B cell (primary cell): ENCODE data around the gene PRKCQ. TPM values are rescaled to one million over a fixed set of nuclear protein-coding genes. Genes with fewer than 3 reads are reported as not detected.

Experiments used
- ATAC-seq: fragments of 200-7000 bp; cut with Tn5 transposase; one replicate; pipeline ENCODE4 v1.10.0; 2021; ENCODE audit warnings: low read depth, mild to moderate bottlenecking, moderate number of reproducible peaks, moderate library complexity
- CTCF ChIA-PET: fragments of 350-600 bp; sonication (Branson Sonifier 250); formaldehyde crosslinking; loops from one replicate; lab custom pipeline; 2021; ENCODE audit warnings: antibody characterized with exemption, inconsistent platforms; lab: Charles Lee
- POLR2A ChIA-PET: fragments of 350-600 bp; sonication (Branson Sonifier 250); formaldehyde crosslinking; loops from one replicate; lab custom pipeline; 2021; ENCODE audit warnings: antibody characterized with exemption; lab: Charles Lee
- DNase-seq: peaks from one replicate; pipeline ENCODE4 v3.0.0; 2013
- H2AFZ ChIP-seq: 2 replicates; pipeline ENCODE4 v1.6.1; 2012; ENCODE audit warnings: mild to moderate bottlenecking, low read depth, low read length; ENCODE audit not compliant: insufficient read depth, poor library complexity, severe bottlenecking
- H3K27ac ChIP-seq, 2 donors: 1 replicate in 1 of 2; 2 replicates in 1 of 2; pipeline ENCODE4 v1.5.1; 2012 to 2013; ENCODE audit warnings: low read length in 2 of 2, mild to moderate bottlenecking in 2 of 2, moderate library complexity in 1 of 2
- H3K27me3 ChIP-seq, 4 experiments: fragments of 200-600 bp in 1 of 4; sonication (generic) in 1 of 4; replicated peaks in 1 of 4; 1 replicate in 2 of 4; 2 replicates in 2 of 4; pipeline versions ENCODE4 v1.6.1 to v1.7.0; 2013 to 2016; ENCODE audit warnings: low read length in 3 of 4, mild to moderate bottlenecking in 2 of 4, mixed read lengths in 1 of 4, moderate library complexity in 1 of 4; ENCODE audit not compliant: insufficient read depth in 4 of 4, control insufficient read depth in 3 of 4; ENCODE audit errors: control extremely low read depth in 1 of 4
- H3K36me3 ChIP-seq, 2 experiments: replicated peaks in 1 of 2; 1 replicate in 1 of 2; 2 replicates in 1 of 2; pipeline versions ENCODE4 v1.6.1 to v1.7.1; 2013; ENCODE audit warnings: low read length in 1 of 2; ENCODE audit not compliant: insufficient read depth in 2 of 2, control insufficient read depth in 1 of 2; ENCODE audit errors: control extremely low read depth in 1 of 2, extremely low read depth in 1 of 2
- H3K4me1 ChIP-seq, 2 donors: fragments of 200-600 bp in 1 of 2; sonication (generic) in 1 of 2; 1 replicate in 1 of 2; 2 replicates in 1 of 2; pipeline versions ENCODE4 v1.5.1 to v1.6.1; 2013 to 2017; ENCODE audit warnings: low read length in 2 of 2; ENCODE audit not compliant: control insufficient read depth in 2 of 2, insufficient read depth in 2 of 2
- H3K4me2 ChIP-seq: replicated peaks from 2 replicates; pipeline ENCODE3; 2012; ENCODE audit warnings: mild to moderate bottlenecking, low read depth, low read length; ENCODE audit not compliant: poor library complexity, severe bottlenecking
- H3K4me3 ChIP-seq, 5 experiments: fragments of 200-600 bp in 1 of 5; sonication (generic) in 1 of 5; 1 replicate in 3 of 5; 2 replicates in 2 of 5; pipeline versions ENCODE4 v1.5.1 to v1.7.0; 2011 to 2016; ENCODE audit warnings: low read length in 4 of 5, mild to moderate bottlenecking in 4 of 5, low read depth in 2 of 5, control low read depth in 1 of 5, moderate library complexity in 1 of 5; ENCODE audit not compliant: insufficient read depth in 1 of 5; ENCODE audit errors: control extremely low read depth in 1 of 5, extremely low read depth in 1 of 5
- H3K79me2 ChIP-seq: fragments of 200-600 bp; sonication (generic); one replicate; pipeline ENCODE4 v1.6.0; 2016; ENCODE audit warnings: low read length; ENCODE audit not compliant: control insufficient read depth, insufficient read depth
- H3K9ac ChIP-seq: fragments of 200-600 bp; sonication (generic); 2 replicates; pipeline ENCODE4 v1.6.1; 2017; ENCODE audit warnings: mild to moderate bottlenecking, low read length, moderate library complexity
- H3K9me3 ChIP-seq, 3 donors: one replicate each; pipeline versions ENCODE4 v1.6.1 to v1.7.1; 2013; ENCODE audit warnings: low read length in 2 of 3; ENCODE audit not compliant: control insufficient read depth in 2 of 3, insufficient read depth in 1 of 3; ENCODE audit errors: control extremely low read depth in 1 of 3
- H4K20me1 ChIP-seq: 2 replicates; pipeline ENCODE4 v1.6.0; 2012; ENCODE audit warnings: mild to moderate bottlenecking, low read length; ENCODE audit not compliant: insufficient read depth, control insufficient read depth, poor library complexity, severe bottlenecking
- H3K27ac Mint-ChIP-seq: one replicate; pipeline ENCODE4 v1.8.0; 2021; ENCODE audit warnings: mixed read lengths
- H3K27me3 Mint-ChIP-seq: one replicate; pipeline ENCODE4 v1.8.0; 2021; ENCODE audit warnings: mixed read lengths
- H3K4me1 Mint-ChIP-seq: one replicate; pipeline ENCODE4 v1.8.0; 2021; ENCODE audit warnings: mixed read lengths
- H3K4me3 Mint-ChIP-seq: one replicate; pipeline ENCODE4 v1.8.0; 2021; ENCODE audit warnings: mixed read lengths
- H3K9me3 Mint-ChIP-seq: one replicate; pipeline ENCODE4 v1.8.0; 2022; ENCODE audit warnings: mixed read lengths; ENCODE audit not compliant: insufficient read depth
- EZH2 ChIP-seq: IDR thresholded peaks from 2 replicates; pipeline ENCODE4 v1.6.1; 2012; ENCODE audit warnings: borderline replicate concordance, low read depth, mild to moderate bottlenecking, moderate library complexity, low read length; ENCODE audit not compliant: insufficient read depth, poor library complexity, severe bottlenecking
- WGBS: methylation state at CpG from one replicate; pipeline ENCODE4 v1.1.5; 2013; ENCODE audit warnings: missing lambda C conversion rate; ENCODE audit not compliant: insufficient coverage; 5-methylcytosine and 5-hydroxymethylcytosine counted together
- intact Hi-C: fragments of 100-400 bp; cut with micrococcal nuclease; formaldehyde crosslinking; loops from one replicate; pipeline ENCODE4 v1.10.0; 2022
- polyA plus RNA-seq: library from polyadenylated mRNA; depleted of rRNA; stranded (reverse); fragments of >200 nt; gene quantifications from 2 replicates; pipeline ENCODE4 v1.2.3, GENCODE V29; 2012
- total RNA-seq, 2 donors: library from RNA; stranded (reverse); fragments of 120-200 nt in 1 of 2; gene quantifications; 1 replicate in 1 of 2; 2 replicates in 1 of 2; pipeline versions ENCODE4 v1.2.3 to v1.2.4, GENCODE V29; 2013 to 2022
- TF ChIP-seq, protein P1 (sequence below): fragments of 200-600 bp; IDR thresholded peaks from one replicate; pipeline ENCODE4 v1.8.0; 2022; ENCODE audit warnings: antibody characterized with exemption, mild to moderate bottlenecking

The PRKCQ gene
- total and polyA plus RNA-seq, 2 donors (not counting 1 experiment from before 2014, with no cell fraction given) = 0.15 to 0.16 TPM

DNA sequence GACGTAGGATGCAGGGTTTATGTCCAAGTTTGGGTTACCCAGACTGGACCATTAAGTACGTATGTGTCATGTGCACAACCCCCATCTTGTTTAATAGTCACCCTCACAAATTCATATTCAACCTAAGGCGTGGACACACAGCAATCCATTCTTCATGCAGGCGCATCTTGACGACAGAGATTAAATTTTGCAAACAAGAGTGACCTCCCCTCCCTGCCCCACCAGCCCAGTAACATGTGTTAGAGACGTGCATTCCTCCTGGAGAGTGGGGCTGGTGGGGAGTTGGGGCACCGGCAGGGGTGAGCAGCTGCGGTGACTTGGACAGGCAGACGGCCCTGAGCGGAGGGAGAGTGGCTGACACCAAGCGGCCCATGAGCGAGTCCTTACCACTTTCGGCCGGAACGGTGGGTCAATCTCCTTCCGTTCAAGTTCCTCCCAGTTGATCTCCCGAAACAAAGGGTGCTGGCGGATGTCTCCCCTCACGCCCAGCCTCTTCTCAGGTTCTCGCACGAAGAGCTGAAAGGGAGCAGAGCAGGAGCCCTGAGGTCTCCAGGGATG lies 149.6 kb downstream of the PRKCQ start:
- CTCF ChIA-PET = no interaction called here
- Histone ChIP-seq H3K9me3 (no peaks in the 10 kb centered on the region), H3K27ac (no peak overlapping the region), H4K20me1 (no peaks in the 10 kb centered on the region), H3K4me2 (no peak overlapping the region), H3K4me1 (no peaks in the 10 kb centered on the region), H3K9ac (no peak overlapping the region), H2AFZ (no peak overlapping the region), H3K79me2 (no peaks in the 10 kb centered on the region), H3K27me3 (no peaks in the 10 kb centered on the region), H3K36me3 (no peaks in the 10 kb centered on the region), H3K4me3 (no peak overlapping the region)
- TF ChIP-seq, protein P1, sequence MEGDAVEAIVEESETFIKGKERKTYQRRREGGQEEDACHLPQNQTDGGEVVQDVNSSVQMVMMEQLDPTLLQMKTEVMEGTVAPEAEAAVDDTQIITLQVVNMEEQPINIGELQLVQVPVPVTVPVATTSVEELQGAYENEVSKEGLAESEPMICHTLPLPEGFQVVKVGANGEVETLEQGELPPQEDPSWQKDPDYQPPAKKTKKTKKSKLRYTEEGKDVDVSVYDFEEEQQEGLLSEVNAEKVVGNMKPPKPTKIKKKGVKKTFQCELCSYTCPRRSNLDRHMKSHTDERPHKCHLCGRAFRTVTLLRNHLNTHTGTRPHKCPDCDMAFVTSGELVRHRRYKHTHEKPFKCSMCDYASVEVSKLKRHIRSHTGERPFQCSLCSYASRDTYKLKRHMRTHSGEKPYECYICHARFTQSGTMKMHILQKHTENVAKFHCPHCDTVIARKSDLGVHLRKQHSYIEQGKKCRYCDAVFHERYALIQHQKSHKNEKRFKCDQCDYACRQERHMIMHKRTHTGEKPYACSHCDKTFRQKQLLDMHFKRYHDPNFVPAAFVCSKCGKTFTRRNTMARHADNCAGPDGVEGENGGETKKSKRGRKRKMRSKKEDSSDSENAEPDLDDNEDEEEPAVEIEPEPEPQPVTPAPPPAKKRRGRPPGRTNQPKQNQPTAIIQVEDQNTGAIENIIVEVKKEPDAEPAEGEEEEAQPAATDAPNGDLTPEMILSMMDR = no peak
- TF ChIP-seq EZH2 = no peak
- POLR2A ChIA-PET = no interaction called here
- no peaks in the 10 kb centered on the region for H3K4me1 Mint-ChIP-seq
- no peaks in the 10 kb centered on the region for H3K9me3 Mint-ChIP-seq
- ATAC-seq = no peak
- peaks cover 7% of the 10 kb centered on the region for H3K27me3 Mint-ChIP-seq
- no peak overlapping the region for H3K27ac Mint-ChIP-seq
- no peak overlapping the region for H3K4me3 Mint-ChIP-seq
- no peak for DNase-seq
- intact Hi-C loops = no loop called here
- 92% methylated on average over 20 of the region's 21 CpGs for WGBS

DNA sequence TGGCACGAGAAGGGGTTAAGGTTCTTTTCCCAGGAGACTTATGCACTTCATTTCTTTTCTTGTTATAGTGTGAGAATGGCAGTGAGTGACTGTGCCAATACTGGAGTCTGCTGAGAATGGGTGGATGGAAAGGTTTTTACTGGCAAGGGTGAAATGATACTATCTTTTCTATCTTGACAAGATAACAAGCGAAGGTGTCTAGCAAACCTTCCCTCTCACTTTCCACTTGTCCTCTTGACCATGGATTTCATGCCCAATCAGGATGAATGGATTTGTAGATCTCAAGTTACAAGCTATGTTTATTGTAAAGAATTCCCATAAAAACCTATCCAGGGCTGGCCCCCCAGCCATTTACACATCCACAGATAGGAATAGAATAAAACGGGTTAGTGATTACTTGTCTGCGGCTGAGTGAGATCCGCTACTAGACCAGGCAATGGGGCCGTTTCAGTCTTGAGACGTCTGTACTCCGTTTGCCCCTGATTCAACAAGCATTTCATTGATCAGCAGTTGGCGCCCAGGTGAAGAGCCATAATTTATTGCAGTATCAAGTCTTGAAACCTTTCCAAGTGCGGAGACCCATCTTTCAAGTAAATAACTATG lies 152.6 kb downstream of the PRKCQ start:
- H3K4me2 ChIP-seq = no peak overlapping the region
- H3K36me3 ChIP-seq = no peaks in the 10 kb centered on the region
- peaks cover 0 to 3% (median 0%) of the 10 kb centered on the region in 4 experiments for H3K27me3 ChIP-seq
- TF ChIP-seq, protein P1 = no peak
- TF ChIP-seq EZH2 = no peak
- ChIA-PET CTCF (interaction anchor here (1.0 kb wide), 1 partner anchor 25 kb away, joined by 3 read pairs; no protein-coding TSS in a partner anchor), POLR2A (no interaction called here)
- no peaks in the 10 kb centered on the region for H3K4me1 Mint-ChIP-seq
- H4K20me1 ChIP-seq = no peaks in the 10 kb centered on the region
- intact Hi-C loops = no loop called here
- 97% methylated on average over 7 of the region's 10 CpGs for WGBS
- no peak overlapping the region for H3K9ac ChIP-seq
- H3K27ac Mint-ChIP-seq = no peak overlapping the region
- H3K27me3 Mint-ChIP-seq = peaks cover 7% of the 10 kb centered on the region
- ATAC-seq (no peak), DNase-seq (no peak)
- no peak overlapping the region for H3K4me3 Mint-ChIP-seq
- H3K9me3 Mint-ChIP-seq = no peaks in the 10 kb centered on the region
- no peak overlapping the region for H3K4me3 ChIP-seq
- no peak overlapping the region for H2AFZ ChIP-seq
- no peak overlapping the region for H3K27ac ChIP-seq
- no peaks in the 10 kb centered on the region for H3K4me1 ChIP-seq
- H3K9me3 ChIP-seq = no peaks in the 10 kb centered on the region
- H3K79me2 ChIP-seq = no peaks in the 10 kb centered on the region
